ENCODE measurements around the gene TMEFF2.

DNA sequence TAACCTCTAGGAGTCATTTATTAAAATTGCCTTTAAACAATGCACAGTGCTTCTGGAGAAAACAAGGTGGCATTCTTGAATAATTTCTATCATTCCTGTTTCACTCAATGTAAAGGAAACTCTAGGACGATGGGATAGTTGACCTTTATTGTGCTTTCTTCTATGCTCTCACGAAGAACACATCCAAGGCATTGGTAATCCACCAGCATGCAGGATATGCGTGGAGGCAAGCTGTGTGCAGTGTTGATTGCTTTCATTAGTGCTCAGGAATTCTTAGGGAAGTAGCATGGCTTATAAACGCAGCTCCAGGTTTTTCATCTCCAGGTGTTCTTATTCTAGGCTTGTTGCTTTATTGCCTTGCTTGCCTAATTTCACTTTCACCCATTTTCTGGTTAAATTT lies 289.4 kb downstream of the TMEFF2 start:
- no peak for TF ChIP-seq POLR2A (IDR thresholded peaks at IDR 0.05)
- TF ChIP-seq, protein P1, sequence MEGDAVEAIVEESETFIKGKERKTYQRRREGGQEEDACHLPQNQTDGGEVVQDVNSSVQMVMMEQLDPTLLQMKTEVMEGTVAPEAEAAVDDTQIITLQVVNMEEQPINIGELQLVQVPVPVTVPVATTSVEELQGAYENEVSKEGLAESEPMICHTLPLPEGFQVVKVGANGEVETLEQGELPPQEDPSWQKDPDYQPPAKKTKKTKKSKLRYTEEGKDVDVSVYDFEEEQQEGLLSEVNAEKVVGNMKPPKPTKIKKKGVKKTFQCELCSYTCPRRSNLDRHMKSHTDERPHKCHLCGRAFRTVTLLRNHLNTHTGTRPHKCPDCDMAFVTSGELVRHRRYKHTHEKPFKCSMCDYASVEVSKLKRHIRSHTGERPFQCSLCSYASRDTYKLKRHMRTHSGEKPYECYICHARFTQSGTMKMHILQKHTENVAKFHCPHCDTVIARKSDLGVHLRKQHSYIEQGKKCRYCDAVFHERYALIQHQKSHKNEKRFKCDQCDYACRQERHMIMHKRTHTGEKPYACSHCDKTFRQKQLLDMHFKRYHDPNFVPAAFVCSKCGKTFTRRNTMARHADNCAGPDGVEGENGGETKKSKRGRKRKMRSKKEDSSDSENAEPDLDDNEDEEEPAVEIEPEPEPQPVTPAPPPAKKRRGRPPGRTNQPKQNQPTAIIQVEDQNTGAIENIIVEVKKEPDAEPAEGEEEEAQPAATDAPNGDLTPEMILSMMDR (IDR thresholded peaks at IDR 0.05) = no peak
